Measurements from ENCODE around the gene DGKH.

GRCh38 chr13:42277618-42278276 lies 229.3 kb downstream of the DGKH start:
- TF ChIP-seq CTCF (IDR thresholded peaks at IDR 0.05; ENCODE audit: low read depth, low read length, poor library complexity, severe bottlenecking): no peak
- no peak for TF ChIP-seq EZH2phosphoT487 (IDR thresholded peaks at IDR 0.05; ENCODE audit: borderline replicate concordance, low read length)
